Caco-2 (cell line): Measurements from ENCODE around the gene A1BG. TPM values are rescaled to one million over a fixed set of nuclear protein-coding genes. Genes with fewer than 3 reads are reported as not detected.

Experiments
- BruUV-seq: library from RNA; stranded (reverse); fragments of 400-500 nt; replicated peaks from 2 replicates; lab custom pipeline; 2021; lab: Mats Ljungman, UMichigan
- CTCF ChIA-PET: fragments of 300-600 bp; sonication (Branson Sonifier 250); formaldehyde crosslinking; loops from one replicate; lab custom pipeline; 2022; ENCODE audit warnings: antibody characterized with exemption; lab: Charles Lee
- POLR2A ChIA-PET: fragments of 300-600 bp; sonication (Branson Sonifier 250); formaldehyde crosslinking; loops from one replicate; lab custom pipeline; 2022; ENCODE audit warnings: antibody characterized with exemption; lab: Charles Lee
- DNase-seq, 2 experiments: peaks; one replicate each; pipeline versions ENCODE4 v3.0.0 to v3.0.0-alpha.2; 2020 to 2022
- H3K27me3 ChIP-seq: replicated peaks from 2 replicates; pipeline ENCODE4 v1.6.0; 2011; ENCODE audit warnings: low read length; ENCODE audit not compliant: control insufficient read depth, insufficient read depth
- H3K36me3 ChIP-seq: 2 replicates; pipeline ENCODE4 v1.5.1; 2011; ENCODE audit warnings: low read length; ENCODE audit not compliant: control insufficient read depth, insufficient read depth
- H3K4me1 ChIP-seq: fragments of 250-450 bp; sonication (Bioruptor Pico); 2 replicates; pipeline ENCODE4 v1.5.1; 2020; ENCODE audit warnings: mild to moderate bottlenecking
- H3K4me3 ChIP-seq: 2 replicates; pipeline ENCODE4 v1.5.1; 2011; ENCODE audit warnings: low read depth, mild to moderate bottlenecking, control low read depth, low read length
- H3K9me3 ChIP-seq: fragments of 250-450 bp; sonication (Bioruptor Pico); 2 replicates; pipeline ENCODE4 v1.5.1; 2020; ENCODE audit warnings: mild to moderate bottlenecking, moderate library complexity
- H3K27ac Mint-ChIP-seq: one replicate; pipeline ENCODE4 v1.8.0; 2022; ENCODE audit warnings: mixed read lengths; ENCODE audit not compliant: unreplicated experiment
- H3K27me3 Mint-ChIP-seq: one replicate; pipeline ENCODE4 v1.8.0; 2022; ENCODE audit warnings: mixed read lengths; ENCODE audit not compliant: insufficient read depth, unreplicated experiment
- H3K36me3 Mint-ChIP-seq: one replicate; pipeline ENCODE4 v1.8.0; 2022; ENCODE audit warnings: mild to moderate bottlenecking, mixed read lengths; ENCODE audit not compliant: insufficient read depth, unreplicated experiment
- H3K4me1 Mint-ChIP-seq: one replicate; pipeline ENCODE4 v1.8.0; 2022; ENCODE audit warnings: low read depth, mixed read lengths; ENCODE audit not compliant: unreplicated experiment
- H3K4me3 Mint-ChIP-seq: one replicate; pipeline ENCODE4 v1.8.0; 2022; ENCODE audit warnings: mild to moderate bottlenecking, moderate library complexity, mixed read lengths; ENCODE audit not compliant: unreplicated experiment
- H3K9me3 Mint-ChIP-seq: one replicate; pipeline ENCODE4 v1.8.0; 2022; ENCODE audit warnings: mixed read lengths; ENCODE audit not compliant: unreplicated experiment
- intact Hi-C: fragments of 100-400 bp; cut with micrococcal nuclease; formaldehyde crosslinking; loops from one replicate; pipeline ENCODE4 v1.10.0; 2022; ENCODE audit not compliant: unreplicated experiment
- total RNA-seq: library from RNA; stranded (reverse); gene quantifications from 2 replicates; pipeline ENCODE4 v1.2.3, GENCODE V29; 2022
- TF ChIP-seq, protein P1 (sequence below), 2 experiments: fragments of 200-600 bp in 1 of 2; IDR thresholded peaks; 1 replicate in 1 of 2; 2 replicates in 1 of 2; pipeline versions ENCODE4 v1.5.1 to v1.8.0; 2011 to 2022; ENCODE audit warnings: antibody characterized with exemption in 1 of 2, control low read depth in 1 of 2, inconsistent platforms in 1 of 2, low read depth in 1 of 2, low read length in 1 of 2, mild to moderate bottlenecking in 1 of 2, moderate library complexity in 1 of 2; ENCODE audit not compliant: insufficient read depth in 1 of 2, severe bottlenecking in 1 of 2, unreplicated experiment in 1 of 2

The A1BG gene
- total RNA-seq, 1 experiment from 2014 or later: 2.8 TPM

DNA sequence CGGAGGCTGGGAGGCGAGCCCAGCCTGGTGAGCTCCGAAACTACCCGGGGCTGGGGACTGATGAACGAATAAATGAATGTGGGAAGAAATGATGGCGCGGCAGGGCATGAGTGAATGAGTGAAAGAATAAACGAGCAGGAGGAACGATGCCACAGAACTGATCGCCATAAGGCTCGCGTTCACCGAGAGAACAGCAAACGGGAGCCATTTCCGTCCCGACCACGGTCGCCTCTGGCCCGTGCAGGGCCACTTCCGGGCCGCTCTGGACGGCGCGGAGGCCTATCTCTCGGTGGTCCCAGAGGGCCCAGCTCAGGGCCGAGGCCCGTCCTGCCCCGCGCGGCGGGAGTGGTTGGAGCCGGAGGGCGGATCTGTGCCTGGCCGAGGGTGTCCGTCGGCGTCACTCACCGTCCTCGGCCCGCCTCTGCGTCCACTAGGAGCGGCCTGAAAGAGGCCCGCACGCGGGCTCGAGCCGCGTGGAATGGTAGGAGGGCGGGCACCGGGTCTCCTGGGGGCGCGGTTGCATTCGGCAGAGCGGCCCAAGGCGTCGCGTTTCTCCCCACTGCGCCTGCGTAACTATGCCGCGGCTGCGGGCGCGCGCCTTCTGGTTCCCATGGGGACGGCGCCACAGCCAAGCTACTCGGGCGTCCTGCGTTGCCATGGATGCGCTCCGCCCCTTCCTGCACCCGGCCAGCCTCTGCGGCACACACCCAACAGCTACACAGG, 9.1 kb upstream of the A1BG start, which contains the start of gene ZNF497:
Gene ZNF497 (minus strand): TSS at position 480 of the 723 bp plus-strand sequence. CDS start 5,116 bp downstream, outside the sequence.
- TF ChIP-seq, protein P1, sequence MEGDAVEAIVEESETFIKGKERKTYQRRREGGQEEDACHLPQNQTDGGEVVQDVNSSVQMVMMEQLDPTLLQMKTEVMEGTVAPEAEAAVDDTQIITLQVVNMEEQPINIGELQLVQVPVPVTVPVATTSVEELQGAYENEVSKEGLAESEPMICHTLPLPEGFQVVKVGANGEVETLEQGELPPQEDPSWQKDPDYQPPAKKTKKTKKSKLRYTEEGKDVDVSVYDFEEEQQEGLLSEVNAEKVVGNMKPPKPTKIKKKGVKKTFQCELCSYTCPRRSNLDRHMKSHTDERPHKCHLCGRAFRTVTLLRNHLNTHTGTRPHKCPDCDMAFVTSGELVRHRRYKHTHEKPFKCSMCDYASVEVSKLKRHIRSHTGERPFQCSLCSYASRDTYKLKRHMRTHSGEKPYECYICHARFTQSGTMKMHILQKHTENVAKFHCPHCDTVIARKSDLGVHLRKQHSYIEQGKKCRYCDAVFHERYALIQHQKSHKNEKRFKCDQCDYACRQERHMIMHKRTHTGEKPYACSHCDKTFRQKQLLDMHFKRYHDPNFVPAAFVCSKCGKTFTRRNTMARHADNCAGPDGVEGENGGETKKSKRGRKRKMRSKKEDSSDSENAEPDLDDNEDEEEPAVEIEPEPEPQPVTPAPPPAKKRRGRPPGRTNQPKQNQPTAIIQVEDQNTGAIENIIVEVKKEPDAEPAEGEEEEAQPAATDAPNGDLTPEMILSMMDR (IDR thresholded peaks at IDR 0.05; ENCODE audit: insufficient read depth in 1 of 2, low read depth in 1 of 2, low read length in 1 of 2, severe bottlenecking in 1 of 2, unreplicated experiment in 1 of 2): no peak
- no peaks in the 10 kb centered on the region for H3K9me3 ChIP-seq
- peak within 1 kb of the TSS; percentile 78 for H3K4me3 ChIP-seq
- intact Hi-C loops: loop anchor here (1.0 to 2.0 kb wide), 3 partner anchors 19 to 38 kb away; partner anchors contain the start of gene ZNF837
- no peaks in the 10 kb centered on the region for H3K27me3 ChIP-seq
- H3K9me3 Mint-ChIP-seq: no peaks in the 10 kb centered on the region
- ChIA-PET CTCF (interaction anchor here (0.7 to 1.7 kb wide), 8 partner anchors 11 to 197 kb away, joined by 3 to 9 read pairs (median 4); partner anchors contain the start of genes ZBTB45, ZNF584 and ZSCAN22), POLR2A (interaction anchor here (0.5 to 1.8 kb wide), 20 partner anchors 11 to 1122 kb away, joined by 3 to 8 read pairs (median 4); partner anchors contain the start of genes ERVK3-1, RNF225, TRIM28 and ZNF274)
- peaks cover 5% of the 10 kb centered on the region; the same call in 1 of the 2 replicates for H3K4me1 ChIP-seq
- H3K4me1 Mint-ChIP-seq: no peaks in the 10 kb centered on the region
- peak; percentile 96 to 97 for DNase-seq
- no peaks in the 10 kb centered on the region for H3K36me3 ChIP-seq
- BruUV-seq: TSS peak; percentile 41
- H3K27me3 Mint-ChIP-seq: no peaks in the 10 kb centered on the region
- peak within 1 kb of the TSS; percentile 98 for H3K27ac Mint-ChIP-seq
- H3K4me3 Mint-ChIP-seq: peak within 1 kb of the TSS; percentile 95
- H3K36me3 Mint-ChIP-seq: peaks cover 14% of the 10 kb centered on the region

DNA sequence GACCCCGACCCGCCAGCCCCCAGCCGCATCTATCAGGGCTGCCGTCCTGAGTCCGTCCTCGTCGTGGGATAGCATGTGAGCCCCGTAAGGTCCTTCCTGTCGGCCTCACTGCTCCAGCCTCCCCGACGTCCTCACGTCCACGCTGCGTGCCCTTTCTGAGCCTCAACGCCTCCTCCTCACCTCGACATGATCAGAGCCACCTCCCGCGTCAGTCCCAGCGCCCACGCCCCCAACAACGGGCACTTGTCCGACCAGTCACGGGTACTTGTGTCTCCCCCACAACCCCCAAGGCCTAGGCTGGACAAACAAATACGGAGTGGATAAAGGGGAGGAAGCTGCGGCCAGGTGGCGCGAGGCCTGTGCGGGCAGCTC, 8.6 kb upstream of the A1BG start:
- no peaks in the 10 kb centered on the region for H3K27me3 Mint-ChIP-seq
- TSS peak; percentile 75 for BruUV-seq
- peak overlapping the region; percentile 98 for H3K27ac Mint-ChIP-seq
- Histone ChIP-seq H3K4me1 (peaks cover 5% of the 10 kb centered on the region; the same call in 1 of the 2 replicates), H3K9me3 (no peaks in the 10 kb centered on the region), H3K36me3 (no peaks in the 10 kb centered on the region), H3K27me3 (no peaks in the 10 kb centered on the region), H3K4me3 (peak overlapping the region; percentile 78)
- H3K36me3 Mint-ChIP-seq: peaks cover 14% of the 10 kb centered on the region
- peak; percentile 69 to 75 for DNase-seq
- no peaks in the 10 kb centered on the region for H3K4me1 Mint-ChIP-seq
- intact Hi-C loops: loop anchor here (1.0 to 2.0 kb wide), 3 partner anchors 19 to 39 kb away; partner anchors contain the start of gene ZNF837
- TF ChIP-seq, protein P1 (IDR thresholded peaks at IDR 0.05; ENCODE audit: insufficient read depth in 1 of 2, low read depth in 1 of 2, low read length in 1 of 2, severe bottlenecking in 1 of 2, unreplicated experiment in 1 of 2): no peak
- ChIA-PET POLR2A (interaction anchor here (0.5 to 1.8 kb wide), 16 partner anchors 18 to 1122 kb away, joined by 3 to 8 read pairs (median 5); partner anchors contain the start of genes ERVK3-1, RNF225, TRIM28 and ZNF446), CTCF (interaction anchor here (0.7 to 1.7 kb wide), 6 partner anchors 11 to 198 kb away, joined by 3 to 9 read pairs (median 4); partner anchors contain the start of genes ZBTB45 and ZNF584)
- no peaks in the 10 kb centered on the region for H3K9me3 Mint-ChIP-seq
- H3K4me3 Mint-ChIP-seq: peak overlapping the region; percentile 95

DNA sequence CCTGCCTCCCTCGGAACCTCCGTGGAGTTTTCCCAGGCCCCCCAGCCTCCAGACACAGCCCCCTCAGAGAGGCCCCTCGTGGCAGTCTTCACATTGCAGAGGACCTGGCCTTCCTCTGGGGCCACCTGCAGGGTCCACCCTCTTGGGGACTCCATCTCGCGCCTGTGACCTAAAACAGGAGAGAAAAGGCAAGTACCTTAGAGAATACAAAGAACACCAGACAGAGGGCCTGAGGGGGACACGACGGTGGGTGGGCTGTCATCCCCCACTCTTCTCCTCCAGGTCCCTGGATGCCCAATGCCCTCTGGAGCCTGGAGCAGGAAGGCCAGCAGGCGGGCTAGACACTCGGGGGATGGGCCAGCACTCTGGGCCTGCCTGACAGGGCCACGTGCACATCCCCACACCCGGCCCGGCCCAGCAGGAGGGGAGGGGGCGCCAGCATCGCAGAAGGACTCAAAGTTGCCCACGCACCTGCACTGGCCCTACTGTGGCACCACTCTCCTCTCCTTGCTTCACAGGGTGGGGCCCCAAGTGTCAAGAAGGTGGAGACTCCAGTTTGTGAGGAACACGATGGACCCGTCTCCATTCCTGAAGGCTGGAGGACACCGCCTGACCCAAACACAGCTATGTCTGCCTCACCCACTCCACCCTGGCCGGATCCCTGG, 4.3 kb upstream of the A1BG start:
- no peak overlapping the region for H3K27ac Mint-ChIP-seq
- TF ChIP-seq, protein P1 (IDR thresholded peaks at IDR 0.05; ENCODE audit: insufficient read depth in 1 of 2, low read depth in 1 of 2, low read length in 1 of 2, severe bottlenecking in 1 of 2, unreplicated experiment in 1 of 2): no peak
- H3K4me3 Mint-ChIP-seq: no peak overlapping the region
- DNase-seq: no peak
- peaks cover 11% of the 10 kb centered on the region for H3K36me3 Mint-ChIP-seq
- no peaks in the 10 kb centered on the region for H3K36me3 ChIP-seq
- no peak overlapping the region for H3K4me3 ChIP-seq
- no TSS peak for BruUV-seq
- peaks cover 5% of the 10 kb centered on the region; the same call in 1 of the 2 replicates for H3K4me1 ChIP-seq
- intact Hi-C loops: no loop called here
- H3K9me3 ChIP-seq: no peaks in the 10 kb centered on the region
- ChIA-PET CTCF (no interaction called here), POLR2A (no interaction called here)
- no peaks in the 10 kb centered on the region for H3K27me3 Mint-ChIP-seq
- no peaks in the 10 kb centered on the region for H3K9me3 Mint-ChIP-seq
- no peaks in the 10 kb centered on the region for H3K27me3 ChIP-seq
- H3K4me1 Mint-ChIP-seq: no peaks in the 10 kb centered on the region
